AG04449 (cell line): ENCODE results near the gene NCDN.

Experiments
- CTCF ChIA-PET: fragments of 350-600 bp; formaldehyde crosslinking; extraction: SDS; loops from one replicate; lab custom pipeline; 2021; ENCODE audit warnings: antibody characterized with exemption; lab: Yijun Ruan, JAX
- POLR2A ChIA-PET: fragments of 400-600, 350-600 bp; formaldehyde crosslinking; extraction: SDS; loops from one replicate; lab custom pipeline; 2020; ENCODE audit warnings: antibody characterized with exemption, inconsistent platforms; lab: Yijun Ruan, JAX
- DNase-seq: peaks from one replicate; pipeline ENCODE4 v3.0.0-alpha.2; 2010; ENCODE audit warnings: low read depth, low spot score
- H3K4me3 ChIP-seq: 2 replicates; pipeline ENCODE4 v1.5.1; 2011; ENCODE audit warnings: low read depth, mild to moderate bottlenecking, control low read depth, low read length
- CTCF ChIP-seq: IDR thresholded peaks from one replicate; pipeline ENCODE4 v1.5.1; 2011; ENCODE audit warnings: mild to moderate bottlenecking, moderate library complexity, low read length, control low read depth, inconsistent platforms; ENCODE audit not compliant: insufficient read depth; ENCODE audit errors: missing control alignments

Gene NCDN

GRCh38 chr1:35597870-35598269 lies 40.3 kb downstream of the NCDN start:
- DNase-seq, result no peak
- no peak for TF ChIP-seq CTCF
- ChIA-PET POLR2A (no interaction called here), CTCF (interaction anchor here (1.5 to 2.4 kb wide), 3 partner anchors 29 to 129 kb away, joined by 5 to 6 read pairs (median 5); no protein-coding TSS in a partner anchor)
- H3K4me3 ChIP-seq, result no peak overlapping the region

GRCh38 chr1:35598895-35599294 lies 41.3 kb downstream of the NCDN start:
- POLR2A ChIA-PET, result interaction anchor here (0.7 kb wide), 1 partner anchor 9 kb away, joined by 3 read pairs; no protein-coding TSS in a partner anchor
- no peak for TF ChIP-seq CTCF
- DNase-seq, result no peak
- CTCF ChIA-PET, result interaction anchor here (2.4 kb wide), 1 partner anchor 30 kb away, joined by 6 read pairs; no protein-coding TSS in a partner anchor
- no peak overlapping the region for H3K4me3 ChIP-seq

GRCh38 chr1:35599411-35599810 lies 41.8 kb downstream of the NCDN start:
- no peak overlapping the region for H3K4me3 ChIP-seq
- CTCF ChIA-PET, result no interaction called here
- POLR2A ChIA-PET, result interaction anchor here (0.7 kb wide), 1 partner anchor 9 kb away, joined by 3 read pairs; no protein-coding TSS in a partner anchor
- TF ChIP-seq CTCF, result no peak
- no peak for DNase-seq

GRCh38 chr1:35600593-35600992 lies 43.0 kb downstream of the NCDN start:
- DNase-seq, result no peak
- POLR2A ChIA-PET, result no interaction called here
- H3K4me3 ChIP-seq, result no peak overlapping the region
- no peak for TF ChIP-seq CTCF
- CTCF ChIA-PET, result interaction anchor here (0.8 kb wide), 1 partner anchor 32 kb away, joined by 5 read pairs; no protein-coding TSS in a partner anchor

- ChIA-PET CTCF (interaction anchor here (1.2 to 5.1 kb wide), 7 partner anchors 10 to 123 kb away, joined by 4 to 30 read pairs (median 4); no protein-coding TSS in a partner anchor), POLR2A (no interaction called here)
- no peak overlapping the region for H3K4me3 ChIP-seq
- no peak for TF ChIP-seq CTCF
- DNase-seq, result no peak
These were observed 45.9 kb downstream of the NCDN start for GRCh38 chr1:35603468-35603867.

GRCh38 chr1:35603941-35604340 lies 46.3 kb downstream of the NCDN start:
- ChIA-PET CTCF (interaction anchor here (1.2 to 5.1 kb wide), 7 partner anchors 10 to 123 kb away, joined by 4 to 30 read pairs (median 4); no protein-coding TSS in a partner anchor), POLR2A (no interaction called here)
- no peak for TF ChIP-seq CTCF
- DNase-seq, result no peak
- H3K4me3 ChIP-seq, result no peak overlapping the region
